Measurements from ENCODE around the gene SLC27A1.

DNA sequence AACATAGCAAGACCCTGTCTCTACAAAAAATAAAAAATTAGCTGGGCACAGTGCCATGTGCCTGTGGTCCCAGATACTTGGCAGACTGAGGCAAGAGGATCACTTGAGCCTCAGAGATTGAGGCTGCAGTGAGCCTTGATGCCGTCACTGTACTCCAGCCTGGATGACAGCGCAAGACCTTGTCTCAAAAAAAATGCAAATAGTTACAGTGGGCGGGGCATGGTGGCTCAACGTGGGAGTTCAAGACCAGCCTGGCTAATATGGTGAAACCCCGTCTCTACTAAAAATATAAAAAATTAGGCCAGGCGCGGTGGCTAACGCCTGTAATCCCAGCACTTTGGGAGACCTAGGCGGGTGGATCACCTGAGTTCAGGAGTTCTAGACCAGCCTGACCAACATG, 49.6 kb downstream of the SLC27A1 start:
- TF ChIP-seq RBM22 (IDR thresholded peaks at IDR 0.05; ENCODE audit: low read depth, low read length, poor library complexity, severe bottlenecking), result no peak
- TF ChIP-seq, protein P1, sequence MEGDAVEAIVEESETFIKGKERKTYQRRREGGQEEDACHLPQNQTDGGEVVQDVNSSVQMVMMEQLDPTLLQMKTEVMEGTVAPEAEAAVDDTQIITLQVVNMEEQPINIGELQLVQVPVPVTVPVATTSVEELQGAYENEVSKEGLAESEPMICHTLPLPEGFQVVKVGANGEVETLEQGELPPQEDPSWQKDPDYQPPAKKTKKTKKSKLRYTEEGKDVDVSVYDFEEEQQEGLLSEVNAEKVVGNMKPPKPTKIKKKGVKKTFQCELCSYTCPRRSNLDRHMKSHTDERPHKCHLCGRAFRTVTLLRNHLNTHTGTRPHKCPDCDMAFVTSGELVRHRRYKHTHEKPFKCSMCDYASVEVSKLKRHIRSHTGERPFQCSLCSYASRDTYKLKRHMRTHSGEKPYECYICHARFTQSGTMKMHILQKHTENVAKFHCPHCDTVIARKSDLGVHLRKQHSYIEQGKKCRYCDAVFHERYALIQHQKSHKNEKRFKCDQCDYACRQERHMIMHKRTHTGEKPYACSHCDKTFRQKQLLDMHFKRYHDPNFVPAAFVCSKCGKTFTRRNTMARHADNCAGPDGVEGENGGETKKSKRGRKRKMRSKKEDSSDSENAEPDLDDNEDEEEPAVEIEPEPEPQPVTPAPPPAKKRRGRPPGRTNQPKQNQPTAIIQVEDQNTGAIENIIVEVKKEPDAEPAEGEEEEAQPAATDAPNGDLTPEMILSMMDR (IDR thresholded peaks at IDR 0.05 in 2 of 3, conservative IDR thresholded peaks at IDR 0.05 in 1 of 3; ENCODE audit: insufficient read depth in 2 of 3, low read depth in 1 of 3, low read length in 3 of 3), result no peak
- no peak for TF ChIP-seq ZBTB1 (CRISPR knock-in tag; IDR thresholded peaks at IDR 0.05; ENCODE audit: borderline replicate concordance, low read depth)
- TF ChIP-seq, protein P2, sequence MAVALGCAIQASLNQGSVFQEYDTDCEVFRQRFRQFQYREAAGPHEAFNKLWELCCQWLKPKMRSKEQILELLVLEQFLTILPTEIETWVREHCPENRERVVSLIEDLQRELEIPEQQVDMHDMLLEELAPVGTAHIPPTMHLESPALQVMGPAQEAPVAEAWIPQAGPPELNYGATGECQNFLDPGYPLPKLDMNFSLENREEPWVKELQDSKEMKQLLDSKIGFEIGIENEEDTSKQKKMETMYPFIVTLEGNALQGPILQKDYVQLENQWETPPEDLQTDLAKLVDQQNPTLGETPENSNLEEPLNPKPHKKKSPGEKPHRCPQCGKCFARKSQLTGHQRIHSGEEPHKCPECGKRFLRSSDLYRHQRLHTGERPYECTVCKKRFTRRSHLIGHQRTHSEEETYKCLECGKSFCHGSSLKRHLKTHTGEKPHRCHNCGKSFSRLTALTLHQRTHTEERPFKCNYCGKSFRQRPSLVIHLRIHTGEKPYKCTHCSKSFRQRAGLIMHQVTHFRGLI (CRISPR knock-in tag; IDR thresholded peaks at IDR 0.05), result no peak
- TF ChIP-seq HOXB6 (CRISPR knock-in tag; IDR thresholded peaks at IDR 0.05; ENCODE audit: borderline replicate concordance), result no peak
- TF ChIP-seq, protein P3, sequence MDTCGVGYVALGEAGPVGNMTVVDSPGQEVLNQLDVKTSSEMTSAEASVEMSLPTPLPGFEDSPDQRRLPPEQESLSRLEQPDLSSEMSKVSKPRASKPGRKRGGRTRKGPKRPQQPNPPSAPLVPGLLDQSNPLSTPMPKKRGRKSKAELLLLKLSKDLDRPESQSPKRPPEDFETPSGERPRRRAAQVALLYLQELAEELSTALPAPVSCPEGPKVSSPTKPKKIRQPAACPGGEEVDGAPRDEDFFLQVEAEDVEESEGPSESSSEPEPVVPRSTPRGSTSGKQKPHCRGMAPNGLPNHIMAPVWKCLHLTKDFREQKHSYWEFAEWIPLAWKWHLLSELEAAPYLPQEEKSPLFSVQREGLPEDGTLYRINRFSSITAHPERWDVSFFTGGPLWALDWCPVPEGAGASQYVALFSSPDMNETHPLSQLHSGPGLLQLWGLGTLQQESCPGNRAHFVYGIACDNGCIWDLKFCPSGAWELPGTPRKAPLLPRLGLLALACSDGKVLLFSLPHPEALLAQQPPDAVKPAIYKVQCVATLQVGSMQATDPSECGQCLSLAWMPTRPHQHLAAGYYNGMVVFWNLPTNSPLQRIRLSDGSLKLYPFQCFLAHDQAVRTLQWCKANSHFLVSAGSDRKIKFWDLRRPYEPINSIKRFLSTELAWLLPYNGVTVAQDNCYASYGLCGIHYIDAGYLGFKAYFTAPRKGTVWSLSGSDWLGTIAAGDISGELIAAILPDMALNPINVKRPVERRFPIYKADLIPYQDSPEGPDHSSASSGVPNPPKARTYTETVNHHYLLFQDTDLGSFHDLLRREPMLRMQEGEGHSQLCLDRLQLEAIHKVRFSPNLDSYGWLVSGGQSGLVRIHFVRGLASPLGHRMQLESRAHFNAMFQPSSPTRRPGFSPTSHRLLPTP (IDR thresholded peaks at IDR 0.05; ENCODE audit: borderline replicate concordance, extremely low read depth, insufficient read length), result no peak
- no peak for TF ChIP-seq PHF8 (IDR thresholded peaks at IDR 0.05; ENCODE audit: borderline replicate concordance, low read length)
- no peak for TF ChIP-seq RFX5 (IDR thresholded peaks at IDR 0.05; ENCODE audit: low read depth, low read length)
- TF ChIP-seq, protein P4, sequence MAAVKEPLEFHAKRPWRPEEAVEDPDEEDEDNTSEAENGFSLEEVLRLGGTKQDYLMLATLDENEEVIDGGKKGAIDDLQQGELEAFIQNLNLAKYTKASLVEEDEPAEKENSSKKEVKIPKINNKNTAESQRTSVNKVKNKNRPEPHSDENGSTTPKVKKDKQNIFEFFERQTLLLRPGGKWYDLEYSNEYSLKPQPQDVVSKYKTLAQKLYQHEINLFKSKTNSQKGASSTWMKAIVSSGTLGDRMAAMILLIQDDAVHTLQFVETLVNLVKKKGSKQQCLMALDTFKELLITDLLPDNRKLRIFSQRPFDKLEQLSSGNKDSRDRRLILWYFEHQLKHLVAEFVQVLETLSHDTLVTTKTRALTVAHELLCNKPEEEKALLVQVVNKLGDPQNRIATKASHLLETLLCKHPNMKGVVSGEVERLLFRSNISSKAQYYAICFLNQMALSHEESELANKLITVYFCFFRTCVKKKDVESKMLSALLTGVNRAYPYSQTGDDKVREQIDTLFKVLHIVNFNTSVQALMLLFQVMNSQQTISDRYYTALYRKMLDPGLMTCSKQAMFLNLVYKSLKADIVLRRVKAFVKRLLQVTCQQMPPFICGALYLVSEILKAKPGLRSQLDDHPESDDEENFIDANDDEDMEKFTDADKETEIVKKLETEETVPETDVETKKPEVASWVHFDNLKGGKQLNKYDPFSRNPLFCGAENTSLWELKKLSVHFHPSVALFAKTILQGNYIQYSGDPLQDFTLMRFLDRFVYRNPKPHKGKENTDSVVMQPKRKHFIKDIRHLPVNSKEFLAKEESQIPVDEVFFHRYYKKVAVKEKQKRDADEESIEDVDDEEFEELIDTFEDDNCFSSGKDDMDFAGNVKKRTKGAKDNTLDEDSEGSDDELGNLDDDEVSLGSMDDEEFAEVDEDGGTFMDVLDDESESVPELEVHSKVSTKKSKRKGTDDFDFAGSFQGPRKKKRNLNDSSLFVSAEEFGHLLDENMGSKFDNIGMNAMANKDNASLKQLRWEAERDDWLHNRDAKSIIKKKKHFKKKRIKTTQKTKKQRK (IDR thresholded peaks at IDR 0.05; ENCODE audit: borderline replicate concordance, low read depth, low read length), result no peak
- TF ChIP-seq, protein P5, sequence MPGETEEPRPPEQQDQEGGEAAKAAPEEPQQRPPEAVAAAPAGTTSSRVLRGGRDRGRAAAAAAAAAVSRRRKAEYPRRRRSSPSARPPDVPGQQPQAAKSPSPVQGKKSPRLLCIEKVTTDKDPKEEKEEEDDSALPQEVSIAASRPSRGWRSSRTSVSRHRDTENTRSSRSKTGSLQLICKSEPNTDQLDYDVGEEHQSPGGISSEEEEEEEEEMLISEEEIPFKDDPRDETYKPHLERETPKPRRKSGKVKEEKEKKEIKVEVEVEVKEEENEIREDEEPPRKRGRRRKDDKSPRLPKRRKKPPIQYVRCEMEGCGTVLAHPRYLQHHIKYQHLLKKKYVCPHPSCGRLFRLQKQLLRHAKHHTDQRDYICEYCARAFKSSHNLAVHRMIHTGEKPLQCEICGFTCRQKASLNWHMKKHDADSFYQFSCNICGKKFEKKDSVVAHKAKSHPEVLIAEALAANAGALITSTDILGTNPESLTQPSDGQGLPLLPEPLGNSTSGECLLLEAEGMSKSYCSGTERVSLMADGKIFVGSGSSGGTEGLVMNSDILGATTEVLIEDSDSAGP (CRISPR knock-in tag; IDR thresholded peaks at IDR 0.05), result no peak
- no peak for TF ChIP-seq RCOR1 (IDR thresholded peaks at IDR 0.05; ENCODE audit: borderline replicate concordance in 1 of 2, low read depth in 2 of 2, low read length in 2 of 2)
